ENCODE results near the gene ATP8A2. TPM values are rescaled to one million over a fixed set of nuclear protein-coding genes. Genes with fewer than 3 reads are reported as not detected.

Gene ATP8A2
- total RNA-seq, 1 experiment from 2014 or later, result 0.34 TPM

- Histone ChIP-seq H3K27ac (no peak overlapping the region), H3K27me3 (no peaks in the 10 kb centered on the region), H3K4me3 (no peak overlapping the region), H3K4me1 (peaks cover 9% of the 10 kb centered on the region), H3K36me3 (no peaks in the 10 kb centered on the region), H3K9me3 (replicated peaks) (no peaks in the 10 kb centered on the region)
- DNase-seq, result no peak
Measured at GRCh38 chr13:25843692-25844091, 471.9 kb downstream of the ATP8A2 start.

GRCh38 chr13:25844559-25845434 lies 473.0 kb downstream of the ATP8A2 start:
- Histone ChIP-seq H3K4me1 (peaks cover 19% of the 10 kb centered on the region), H3K27ac (no peak overlapping the region), H3K4me3 (no peak overlapping the region), H3K9me3 (replicated peaks) (no peaks in the 10 kb centered on the region), H3K27me3 (no peaks in the 10 kb centered on the region), H3K36me3 (no peaks in the 10 kb centered on the region)
- DNase-seq, result no peak

- DNase-seq, result no peak
- Histone ChIP-seq H3K4me1 (peaks cover 12% of the 10 kb centered on the region), H3K27me3 (no peaks in the 10 kb centered on the region), H3K36me3 (no peaks in the 10 kb centered on the region), H3K9me3 (replicated peaks) (no peaks in the 10 kb centered on the region), H3K4me3 (no peak overlapping the region), H3K27ac (no peak overlapping the region)
Measured at GRCh38 chr13:25846222-25846984, 474.6 kb downstream of the ATP8A2 start.

GRCh38 chr13:25847145-25847544 lies 475.4 kb downstream of the ATP8A2 start:
- Histone ChIP-seq H3K36me3 (no peaks in the 10 kb centered on the region), H3K4me3 (no peak overlapping the region), H3K4me1 (peaks cover 12% of the 10 kb centered on the region), H3K27ac (no peak overlapping the region), H3K9me3 (replicated peaks) (no peaks in the 10 kb centered on the region), H3K27me3 (no peaks in the 10 kb centered on the region)
- DNase-seq, result no peak

GRCh38 chr13:25847635-25848626 lies 476.2 kb downstream of the ATP8A2 start:
- Histone ChIP-seq H3K4me3 (no peak overlapping the region), H3K27me3 (no peaks in the 10 kb centered on the region), H3K36me3 (no peaks in the 10 kb centered on the region), H3K9me3 (replicated peaks) (no peaks in the 10 kb centered on the region), H3K27ac (no peak overlapping the region), H3K4me1 (peaks cover 12% of the 10 kb centered on the region)
- DNase-seq, result no peak

- H3K4me3 ChIP-seq, result no peak overlapping the region
- H3K36me3 ChIP-seq, result no peaks in the 10 kb centered on the region
- no peaks in the 10 kb centered on the region for H3K9me3 ChIP-seq (replicated peaks)
- no peak overlapping the region for H3K27ac ChIP-seq
- no peaks in the 10 kb centered on the region for H3K27me3 ChIP-seq
- peaks cover 12% of the 10 kb centered on the region for H3K4me1 ChIP-seq
- peak in 1 of 2 experiments; percentile 32 for DNase-seq
Measured at GRCh38 chr13:25848812-25849745, 477.3 kb downstream of the ATP8A2 start.

GRCh38 chr13:25857830-25858229 lies 486.1 kb downstream of the ATP8A2 start:
- Histone ChIP-seq H3K27me3 (no peaks in the 10 kb centered on the region), H3K36me3 (no peaks in the 10 kb centered on the region), H3K4me1 (peaks cover 2% of the 10 kb centered on the region; the same call in 1 of the 2 replicates), H3K9me3 (replicated peaks) (no peaks in the 10 kb centered on the region), H3K4me3 (no peak overlapping the region), H3K27ac (no peak overlapping the region)
- DNase-seq, result no peak

- Histone ChIP-seq H3K9me3 (replicated peaks) (no peaks in the 10 kb centered on the region), H3K36me3 (no peaks in the 10 kb centered on the region), H3K4me3 (no peak overlapping the region), H3K27ac (no peak overlapping the region), H3K27me3 (no peaks in the 10 kb centered on the region), H3K4me1 (peaks cover 2% of the 10 kb centered on the region; the same call in 1 of the 2 replicates)
- no peak for DNase-seq
Measured at GRCh38 chr13:25859528-25859927, 487.8 kb downstream of the ATP8A2 start.

- Histone ChIP-seq H3K4me3 (no peak overlapping the region), H3K36me3 (no peaks in the 10 kb centered on the region), H3K27me3 (no peaks in the 10 kb centered on the region), H3K9me3 (replicated peaks) (no peaks in the 10 kb centered on the region), H3K4me1 (peaks cover 2% of the 10 kb centered on the region; the same call in 1 of the 2 replicates), H3K27ac (no peak overlapping the region)
- no peak for DNase-seq
Measured at GRCh38 chr13:25860265-25860664, 488.5 kb downstream of the ATP8A2 start.

GRCh38 chr13:25860862-25861261 lies 489.1 kb downstream of the ATP8A2 start:
- Histone ChIP-seq H3K4me3 (no peak overlapping the region), H3K9me3 (replicated peaks) (no peaks in the 10 kb centered on the region), H3K27ac (no peak overlapping the region), H3K27me3 (no peaks in the 10 kb centered on the region), H3K4me1 (peaks cover 2% of the 10 kb centered on the region; the same call in 1 of the 2 replicates), H3K36me3 (no peaks in the 10 kb centered on the region)
- no peak for DNase-seq

- no peaks in the 10 kb centered on the region for H3K9me3 ChIP-seq (replicated peaks)
- no peak overlapping the region for H3K27ac ChIP-seq
- no peaks in the 10 kb centered on the region for H3K36me3 ChIP-seq
- no peaks in the 10 kb centered on the region for H3K27me3 ChIP-seq
- no peak overlapping the region for H3K4me3 ChIP-seq
- no peak for DNase-seq
- H3K4me1 ChIP-seq, result peaks cover 2% of the 10 kb centered on the region; the same call in 1 of the 2 replicates
Measured at GRCh38 chr13:25862156-25862555, 490.4 kb downstream of the ATP8A2 start.

GRCh38 chr13:25864116-25864515 lies 492.3 kb downstream of the ATP8A2 start:
- no peak for DNase-seq
- H3K36me3 ChIP-seq, result no peaks in the 10 kb centered on the region
- no peaks in the 10 kb centered on the region for H3K27me3 ChIP-seq
- no peak overlapping the region for H3K4me3 ChIP-seq
- no peak overlapping the region for H3K27ac ChIP-seq
- H3K4me1 ChIP-seq, result peaks cover 2% of the 10 kb centered on the region; the same call in 1 of the 2 replicates
- no peaks in the 10 kb centered on the region for H3K9me3 ChIP-seq (replicated peaks)

- H3K27me3 ChIP-seq, result no peaks in the 10 kb centered on the region
- H3K36me3 ChIP-seq, result no peaks in the 10 kb centered on the region
- H3K4me3 ChIP-seq, result no peak overlapping the region
- DNase-seq, result no peak
- peaks cover 2% of the 10 kb centered on the region; the same call in 1 of the 2 replicates for H3K4me1 ChIP-seq
- H3K9me3 ChIP-seq (replicated peaks), result no peaks in the 10 kb centered on the region
- H3K27ac ChIP-seq, result no peak overlapping the region
Measured at GRCh38 chr13:25864936-25865335, 493.2 kb downstream of the ATP8A2 start.

Measured in SJCRH30 (cell line).